ENCODE data around the gene ARMC8. TPM values are rescaled to one million over a fixed set of nuclear protein-coding genes. Genes with fewer than 3 reads are reported as not detected.

The ARMC8 gene
- total RNA-seq, 2 experiments from 2014 or later, result 37.7 to 39.6 TPM

DNA sequence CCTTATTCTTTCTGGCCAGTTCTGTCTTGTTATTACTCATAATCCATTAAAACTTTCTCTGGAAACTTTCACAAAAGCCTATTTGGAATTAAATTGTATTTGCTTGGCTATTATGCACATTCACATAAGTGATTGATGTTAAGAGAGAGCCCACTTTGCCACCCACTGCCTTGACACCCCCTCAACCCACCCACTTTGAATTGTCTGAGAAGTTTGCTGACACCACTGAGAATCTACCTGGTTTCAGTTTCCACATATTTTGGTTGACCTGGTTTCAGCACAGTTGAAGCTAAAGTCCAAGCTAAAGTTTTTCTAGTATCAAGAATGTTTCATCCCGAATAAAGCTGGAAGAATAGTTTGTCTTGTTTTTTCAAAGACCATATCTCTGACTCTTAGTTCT is 70.9 kb downstream of the ARMC8 start:
- H3K4me1 Mint-ChIP-seq (ENCODE audit: low read depth), result peaks cover 5% of the 10 kb centered on the region
- H3K36me3 Mint-ChIP-seq, result peaks cover 6% of the 10 kb centered on the region
- DNase-seq, result no peak
- CTCF ChIA-PET, result no interaction called here
- H3K9me3 Mint-ChIP-seq, result no peaks in the 10 kb centered on the region
- H3K27me3 Mint-ChIP-seq, result no peaks in the 10 kb centered on the region
- POLR2A ChIA-PET, result no interaction called here
- no peak overlapping the region for H3K27ac Mint-ChIP-seq
- intact Hi-C loops (cut with micrococcal nuclease), result no loop called here
- H3K4me3 Mint-ChIP-seq, result no peak overlapping the region

DNA sequence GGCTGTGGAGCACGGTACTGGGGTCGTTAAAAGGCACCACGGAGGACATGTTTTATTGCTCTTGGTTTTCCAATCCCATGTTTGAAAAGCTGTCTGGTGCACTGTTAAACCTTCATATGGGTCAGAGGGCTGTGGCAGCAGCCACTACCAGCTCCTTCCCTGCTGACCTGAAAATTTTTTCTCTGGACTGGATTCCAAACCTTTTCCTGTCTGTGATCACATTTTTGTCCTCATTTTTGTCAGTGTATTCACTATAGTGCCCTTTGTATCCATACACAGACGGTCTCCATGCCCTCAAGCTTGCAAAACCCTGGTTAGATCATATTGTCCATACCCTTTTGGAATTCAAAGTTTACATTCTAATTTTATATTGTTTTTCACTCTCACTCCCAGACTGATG is 72.0 kb downstream of the ARMC8 start:
- H3K27ac Mint-ChIP-seq, result no peak overlapping the region
- ChIA-PET POLR2A (no interaction called here), CTCF (no interaction called here)
- intact Hi-C loops (cut with micrococcal nuclease), result no loop called here
- no peaks in the 10 kb centered on the region for H3K27me3 Mint-ChIP-seq
- peaks cover 5% of the 10 kb centered on the region for H3K4me1 Mint-ChIP-seq (ENCODE audit: low read depth)
- H3K4me3 Mint-ChIP-seq, result no peak overlapping the region
- H3K9me3 Mint-ChIP-seq, result no peaks in the 10 kb centered on the region
- H3K36me3 Mint-ChIP-seq, result peaks cover 7% of the 10 kb centered on the region
- no peak for DNase-seq

DNA sequence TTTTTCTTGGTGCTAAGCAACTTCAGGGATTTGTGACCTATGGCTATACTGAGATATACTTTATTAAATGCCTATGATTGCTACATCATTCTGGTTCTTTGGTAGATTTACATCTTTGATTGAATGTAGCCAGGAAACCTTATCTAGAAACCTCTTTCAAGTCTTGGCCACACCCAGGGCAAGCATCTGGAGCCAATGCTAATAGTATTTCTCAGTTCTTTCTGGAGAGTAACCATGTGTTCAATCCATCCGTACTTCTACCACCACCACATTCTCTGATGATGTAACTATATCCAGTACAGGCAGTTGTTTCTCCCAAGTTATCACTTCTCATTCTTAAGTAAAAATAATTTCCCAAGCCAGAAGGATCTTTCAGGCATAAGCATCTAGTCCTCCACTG is 73.5 kb downstream of the ARMC8 start:
- Mint-ChIP-seq H3K36me3 (peaks cover 6% of the 10 kb centered on the region), H3K4me1 (ENCODE audit: low read depth) (peaks cover 5% of the 10 kb centered on the region), H3K27ac (no peak overlapping the region), H3K9me3 (no peaks in the 10 kb centered on the region), H3K27me3 (no peaks in the 10 kb centered on the region), H3K4me3 (no peak overlapping the region)
- intact Hi-C loops (cut with micrococcal nuclease), result no loop called here
- ChIA-PET POLR2A (no interaction called here), CTCF (no interaction called here)
- no peak for DNase-seq

- POLR2A ChIA-PET, result no interaction called here
Observed at GRCh38 chr3:138263104-138263503, 76.0 kb downstream of the ARMC8 start.

GRCh38 chr3:138265745-138266144 is 78.6 kb downstream of the ARMC8 start:
- Mint-ChIP-seq H3K36me3 (peaks cover 5% of the 10 kb centered on the region), H3K4me3 (no peak overlapping the region), H3K9me3 (no peaks in the 10 kb centered on the region), H3K27ac (no peak overlapping the region), H3K4me1 (ENCODE audit: low read depth) (no peaks in the 10 kb centered on the region), H3K27me3 (no peaks in the 10 kb centered on the region)
- ChIA-PET CTCF (no interaction called here), POLR2A (no interaction called here)
- intact Hi-C loops (cut with micrococcal nuclease), result no loop called here
- no peak for DNase-seq

More at GRCh38 chr3:138263104-138263503, 76.0 kb downstream of the ARMC8 start:
- H3K27me3 Mint-ChIP-seq, result no peaks in the 10 kb centered on the region
- H3K36me3 Mint-ChIP-seq, result peaks cover 5% of the 10 kb centered on the region
- H3K4me3 Mint-ChIP-seq, result no peak overlapping the region
- CTCF ChIA-PET, result no interaction called here
- DNase-seq, result no peak
- intact Hi-C loops (cut with micrococcal nuclease), result no loop called here
- H3K9me3 Mint-ChIP-seq, result no peaks in the 10 kb centered on the region
- peaks cover under 1% of the 10 kb centered on the region for H3K4me1 Mint-ChIP-seq (ENCODE audit: low read depth)
- H3K27ac Mint-ChIP-seq, result no peak overlapping the region

- H3K27ac Mint-ChIP-seq, result no peak overlapping the region
- peaks cover 6% of the 10 kb centered on the region for H3K4me1 Mint-ChIP-seq (ENCODE audit: low read depth)
- no peak for DNase-seq
- H3K27me3 Mint-ChIP-seq, result no peaks in the 10 kb centered on the region
- H3K4me3 Mint-ChIP-seq, result no peak overlapping the region
- H3K36me3 Mint-ChIP-seq, result peaks cover 11% of the 10 kb centered on the region
- ChIA-PET POLR2A (no interaction called here), CTCF (no interaction called here)
- no peaks in the 10 kb centered on the region for H3K9me3 Mint-ChIP-seq
- intact Hi-C loops (cut with micrococcal nuclease), result no loop called here
Observed at GRCh38 chr3:138267083-138267482, 80.0 kb downstream of the ARMC8 start.

DNA sequence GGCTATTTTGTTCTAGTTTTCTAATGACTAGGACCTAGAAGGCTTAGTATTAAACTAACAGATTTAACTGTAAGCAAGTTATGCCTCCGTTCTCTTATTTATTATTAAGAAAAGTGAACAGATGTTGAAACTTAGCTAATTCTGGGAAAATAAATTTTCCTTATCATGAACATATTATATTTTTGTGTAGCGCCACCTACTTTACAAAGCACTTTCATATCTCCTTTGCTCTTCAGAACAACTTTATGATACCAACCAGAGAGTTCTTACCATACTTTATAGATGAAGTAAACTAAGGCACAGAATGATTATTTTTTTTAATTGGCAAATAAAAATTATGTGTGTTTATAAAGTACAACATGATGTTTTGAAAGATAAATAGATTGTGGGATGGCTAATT is 83.1 kb downstream of the ARMC8 start:
- no peaks in the 10 kb centered on the region for H3K9me3 Mint-ChIP-seq
- no peaks in the 10 kb centered on the region for H3K27me3 Mint-ChIP-seq
- ChIA-PET POLR2A (no interaction called here), CTCF (interaction anchor here (1.6 to 1.9 kb wide), 2 partner anchors 59 to 89 kb away, joined by 3 to 6 read pairs; partner anchors contain the start of gene NME9)
- intact Hi-C loops (cut with micrococcal nuclease), result no loop called here
- DNase-seq, result no peak
- peaks cover 6% of the 10 kb centered on the region for H3K4me1 Mint-ChIP-seq (ENCODE audit: low read depth)
- no peak overlapping the region for H3K4me3 Mint-ChIP-seq
- peaks cover 31% of the 10 kb centered on the region for H3K36me3 Mint-ChIP-seq
- H3K27ac Mint-ChIP-seq, result no peak overlapping the region

- H3K27me3 Mint-ChIP-seq, result no peaks in the 10 kb centered on the region
- H3K4me3 Mint-ChIP-seq, result no peak overlapping the region
- H3K27ac Mint-ChIP-seq, result no peak overlapping the region
- ChIA-PET CTCF (interaction anchor here (0.6 to 1.9 kb wide), 3 partner anchors 78 to 90 kb away, joined by 3 to 6 read pairs (median 3); no protein-coding TSS in a partner anchor), POLR2A (no interaction called here)
- no peak for DNase-seq
- peaks cover 6% of the 10 kb centered on the region for H3K4me1 Mint-ChIP-seq (ENCODE audit: low read depth)
- peaks cover 36% of the 10 kb centered on the region for H3K36me3 Mint-ChIP-seq
- intact Hi-C loops (cut with micrococcal nuclease), result no loop called here
- H3K9me3 Mint-ChIP-seq, result no peaks in the 10 kb centered on the region
Observed at GRCh38 chr3:138271189-138271794, 84.2 kb downstream of the ARMC8 start.

GRCh38 chr3:138281561-138281960 is 94.5 kb downstream of the ARMC8 start:
- H3K27ac Mint-ChIP-seq, result no peak overlapping the region
- H3K4me1 Mint-ChIP-seq (ENCODE audit: low read depth), result no peaks in the 10 kb centered on the region
- peaks cover 8% of the 10 kb centered on the region for H3K36me3 Mint-ChIP-seq
- POLR2A ChIA-PET, result no interaction called here
- CTCF ChIA-PET, result interaction anchor here (0.6 kb wide), 1 partner anchor 51 kb away, joined by 3 read pairs; no protein-coding TSS in a partner anchor
- no peak overlapping the region for H3K4me3 Mint-ChIP-seq
- H3K27me3 Mint-ChIP-seq, result no peaks in the 10 kb centered on the region
- no peaks in the 10 kb centered on the region for H3K9me3 Mint-ChIP-seq
- intact Hi-C loops (cut with micrococcal nuclease), result no loop called here
- DNase-seq, result no peak

DNA sequence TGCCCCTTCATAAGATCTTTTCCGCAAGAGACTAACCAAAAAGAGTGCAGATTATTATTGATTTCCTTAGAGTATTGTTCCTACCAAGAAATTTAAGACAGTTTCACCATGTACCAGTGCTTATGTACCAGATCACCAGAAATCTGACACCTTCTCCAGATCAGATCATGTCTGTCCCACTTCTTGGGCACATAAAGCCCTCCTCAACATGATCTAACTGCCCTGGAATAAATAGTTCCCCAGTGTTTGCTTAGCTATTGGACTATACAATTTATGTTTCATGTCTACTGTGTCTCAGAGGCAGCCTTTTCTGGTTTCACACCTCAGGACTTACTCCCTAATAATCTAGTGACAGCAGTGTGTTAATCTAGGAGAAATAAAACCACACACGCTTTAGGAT is 95.7 kb downstream of the ARMC8 start:
- CTCF ChIA-PET, result interaction anchor here (0.6 kb wide), 1 partner anchor 313 kb away, joined by 3 read pairs; no protein-coding TSS in a partner anchor
- POLR2A ChIA-PET, result interaction anchor here (1.2 kb wide), 1 partner anchor 13 kb away, joined by 3 read pairs; no protein-coding TSS in a partner anchor
- H3K4me3 Mint-ChIP-seq, result no peak overlapping the region
- no peaks in the 10 kb centered on the region for H3K27me3 Mint-ChIP-seq
- no peaks in the 10 kb centered on the region for H3K4me1 Mint-ChIP-seq (ENCODE audit: low read depth)
- no peak overlapping the region for H3K27ac Mint-ChIP-seq
- peaks cover 5% of the 10 kb centered on the region for H3K36me3 Mint-ChIP-seq
- intact Hi-C loops (cut with micrococcal nuclease), result no loop called here
- no peak for DNase-seq
- H3K9me3 Mint-ChIP-seq, result no peaks in the 10 kb centered on the region

GRCh38 chr3:138284079-138284478 is 97.0 kb downstream of the ARMC8 start:
- H3K4me1 Mint-ChIP-seq (ENCODE audit: low read depth), result peaks cover 4% of the 10 kb centered on the region
- ChIA-PET POLR2A (interaction anchor here (1.2 kb wide), 1 partner anchor 12 kb away, joined by 3 read pairs; no protein-coding TSS in a partner anchor), CTCF (no interaction called here)
- H3K27me3 Mint-ChIP-seq, result no peaks in the 10 kb centered on the region
- no peaks in the 10 kb centered on the region for H3K9me3 Mint-ChIP-seq
- DNase-seq, result no peak
- no peak overlapping the region for H3K27ac Mint-ChIP-seq
- H3K4me3 Mint-ChIP-seq, result no peak overlapping the region
- H3K36me3 Mint-ChIP-seq, result peaks cover 13% of the 10 kb centered on the region
- intact Hi-C loops (cut with micrococcal nuclease), result no loop called here

- intact Hi-C loops (cut with micrococcal nuclease), result loop anchor here (5.0 kb wide), 1 partner anchor 103 kb away; no protein-coding TSS in a partner anchor
- H3K4me1 Mint-ChIP-seq (ENCODE audit: low read depth), result peaks cover 14% of the 10 kb centered on the region
Observed at GRCh38 chr3:138284957-138285477, 97.9 kb downstream of the ARMC8 start.

GRCh38 chr3:138289260-138289659 is 102.2 kb downstream of the ARMC8 start:
- Mint-ChIP-seq H3K36me3 (peaks cover 34% of the 10 kb centered on the region), H3K4me1 (ENCODE audit: low read depth) (peaks cover 16% of the 10 kb centered on the region), H3K27me3 (no peaks in the 10 kb centered on the region), H3K9me3 (peaks cover 2% of the 10 kb centered on the region), H3K27ac (peak overlapping the region; percentile 53), H3K4me3 (no peak overlapping the region)
- intact Hi-C loops (cut with micrococcal nuclease), result loop anchor here (2.0 to 5.0 kb wide), 2 partner anchors 40 to 107 kb away; partner anchors contain the start of gene NME9
- no peak for DNase-seq
- POLR2A ChIA-PET, result no interaction called here
- CTCF ChIA-PET, result interaction anchor here (0.8 kb wide), 1 partner anchor 128 kb away, joined by 3 read pairs; no protein-coding TSS in a partner anchor

More at GRCh38 chr3:138284957-138285477, 97.9 kb downstream of the ARMC8 start:
- H3K27me3 Mint-ChIP-seq, result no peaks in the 10 kb centered on the region
- DNase-seq, result no peak
- H3K36me3 Mint-ChIP-seq, result peaks cover 21% of the 10 kb centered on the region
- ChIA-PET CTCF (interaction anchor here (1.0 kb wide), 1 partner anchor 104 kb away, joined by 3 read pairs; no protein-coding TSS in a partner anchor), POLR2A (no interaction called here)
- H3K9me3 Mint-ChIP-seq, result peaks cover 2% of the 10 kb centered on the region
- no peak overlapping the region for H3K4me3 Mint-ChIP-seq
- no peak overlapping the region for H3K27ac Mint-ChIP-seq

Measured in activated CD4-positive, alpha-beta memory T cell treated with anti-CD3 and anti-CD28 coated beads for 36 hours (primary cell).